Adipocyte (in vitro differentiated cells): ENCODE results near the gene SHROOM3.
"Not testable (repeated sequence)": the region's sequence is repeated elsewhere in the genome, so short reads cannot be mapped to it uniquely, and the experiment has no call there.

Experiments used
- DNase-seq: peaks from one replicate; pipeline ENCODE4 v3.0.0-alpha.2; 2015; ENCODE audit warnings: low read depth
- H3K27me3 ChIP-seq: replicated peaks from 2 replicates; pipeline ENCODE4 v1.7.0; 2013; ENCODE audit warnings: mild to moderate bottlenecking, low read length, moderate library complexity; ENCODE audit not compliant: control insufficient read depth, insufficient read depth
- H3K36me3 ChIP-seq: 2 replicates; pipeline ENCODE4 v1.7.0; 2013; ENCODE audit warnings: low read length, mild to moderate bottlenecking, moderate library complexity; ENCODE audit not compliant: control insufficient read depth, insufficient read depth, severe bottlenecking
- H3K4me1 ChIP-seq: 2 replicates; pipeline ENCODE4 v1.7.0; 2013; ENCODE audit warnings: mild to moderate bottlenecking, low read length, moderate library complexity; ENCODE audit not compliant: control insufficient read depth, insufficient read depth
- H3K4me3 ChIP-seq: 2 replicates; pipeline ENCODE4 v1.7.0; 2013; ENCODE audit warnings: mild to moderate bottlenecking, low read length, moderate library complexity
- H3K9ac ChIP-seq: 2 replicates; pipeline ENCODE4 v1.7.0; 2013; ENCODE audit warnings: mild to moderate bottlenecking, low read length, moderate library complexity
- H3K9me3 ChIP-seq: 2 replicates; pipeline ENCODE4 v1.7.0; 2013; ENCODE audit warnings: mild to moderate bottlenecking, low read length, moderate library complexity; ENCODE audit not compliant: control insufficient read depth

The SHROOM3 gene

GRCh38 chr4:76423159-76423558, 11.9 kb upstream of the SHROOM3 start:
- H3K9ac ChIP-seq, H3K36me3 ChIP-seq, H3K4me1 ChIP-seq, H3K9me3 ChIP-seq, DNase-seq, H3K4me3 ChIP-seq, H3K27me3 ChIP-seq: not testable (repeated sequence)

- Histone ChIP-seq H3K36me3 (no peaks in the 10 kb centered on the region), H3K4me1 (no peaks in the 10 kb centered on the region), H3K9ac (no peak overlapping the region), H3K27me3 (no peaks in the 10 kb centered on the region), H3K9me3 (no peaks in the 10 kb centered on the region), H3K4me3 (no peak overlapping the region)
- no peak for DNase-seq
Observed at GRCh38 chr4:76426272-76426671, 8.8 kb upstream of the SHROOM3 start.

- DNase-seq: no peak
- Histone ChIP-seq H3K9me3 (no peaks in the 10 kb centered on the region), H3K4me3 (no peak overlapping the region), H3K27me3 (no peaks in the 10 kb centered on the region), H3K36me3 (no peaks in the 10 kb centered on the region), H3K9ac (no peak overlapping the region), H3K4me1 (no peaks in the 10 kb centered on the region)
Observed at GRCh38 chr4:76429636-76430035, 5.4 kb upstream of the SHROOM3 start.

- Histone ChIP-seq H3K9ac (peak overlapping the region; percentile 31), H3K36me3 (no peaks in the 10 kb centered on the region), H3K4me1 (peaks cover 7% of the 10 kb centered on the region), H3K4me3 (no peak overlapping the region), H3K27me3 (no peaks in the 10 kb centered on the region), H3K9me3 (no peaks in the 10 kb centered on the region)
- DNase-seq: peak; percentile 80
Observed at GRCh38 chr4:76430519-76431388, 4.3 kb upstream of the SHROOM3 start.

- DNase-seq: peak; percentile 24
- H3K9ac ChIP-seq: peak overlapping the region; percentile 32
- H3K27me3 ChIP-seq: peaks cover 9% of the 10 kb centered on the region
- no peaks in the 10 kb centered on the region for H3K36me3 ChIP-seq
- peak overlapping the region; percentile 71 for H3K4me3 ChIP-seq
- H3K4me1 ChIP-seq: peaks cover 8% of the 10 kb centered on the region
- no peaks in the 10 kb centered on the region for H3K9me3 ChIP-seq
Observed at GRCh38 chr4:76435528-76436319, 695 bp downstream of the SHROOM3 start.

- H3K9ac ChIP-seq: no peak overlapping the region
- no peak for DNase-seq
- H3K4me3 ChIP-seq: no peak overlapping the region
- no peaks in the 10 kb centered on the region for H3K36me3 ChIP-seq
- peaks cover 9% of the 10 kb centered on the region for H3K27me3 ChIP-seq
- H3K4me1 ChIP-seq: peaks cover 8% of the 10 kb centered on the region
- no peaks in the 10 kb centered on the region for H3K9me3 ChIP-seq
Observed at GRCh38 chr4:76439491-76439890, 4.5 kb downstream of the SHROOM3 start.

GRCh38 chr4:76441881-76442280, 6.9 kb downstream of the SHROOM3 start:
- no peak overlapping the region for H3K4me3 ChIP-seq
- no peak overlapping the region for H3K9ac ChIP-seq
- no peaks in the 10 kb centered on the region for H3K9me3 ChIP-seq
- H3K27me3 ChIP-seq: peaks cover 9% of the 10 kb centered on the region
- no peaks in the 10 kb centered on the region for H3K4me1 ChIP-seq
- DNase-seq: no peak
- no peaks in the 10 kb centered on the region for H3K36me3 ChIP-seq

GRCh38 chr4:76442807-76443206, 7.8 kb downstream of the SHROOM3 start:
- DNase-seq: no peak
- H3K4me1 ChIP-seq: no peaks in the 10 kb centered on the region
- H3K9ac ChIP-seq: no peak overlapping the region
- H3K27me3 ChIP-seq: peaks cover 9% of the 10 kb centered on the region
- H3K36me3 ChIP-seq: no peaks in the 10 kb centered on the region
- H3K9me3 ChIP-seq: no peaks in the 10 kb centered on the region
- no peak overlapping the region for H3K4me3 ChIP-seq

- Histone ChIP-seq H3K36me3 (no peaks in the 10 kb centered on the region), H3K9ac (no peak overlapping the region), H3K9me3 (no peaks in the 10 kb centered on the region), H3K27me3 (peaks cover 9% of the 10 kb centered on the region), H3K4me3 (no peak overlapping the region), H3K4me1 (no peaks in the 10 kb centered on the region)
- DNase-seq: no peak
Observed at GRCh38 chr4:76443376-76443775, 8.3 kb downstream of the SHROOM3 start.

GRCh38 chr4:76445911-76446310, 10.9 kb downstream of the SHROOM3 start:
- no peak overlapping the region for H3K4me3 ChIP-seq
- no peaks in the 10 kb centered on the region for H3K9me3 ChIP-seq
- no peaks in the 10 kb centered on the region for H3K4me1 ChIP-seq
- no peak overlapping the region for H3K9ac ChIP-seq
- H3K36me3 ChIP-seq: no peaks in the 10 kb centered on the region
- H3K27me3 ChIP-seq: no peaks in the 10 kb centered on the region
- DNase-seq: no peak

GRCh38 chr4:76447393-76447851, 12.4 kb downstream of the SHROOM3 start:
- Histone ChIP-seq H3K9me3 (no peaks in the 10 kb centered on the region), H3K36me3 (no peaks in the 10 kb centered on the region), H3K4me1 (no peaks in the 10 kb centered on the region), H3K9ac (no peak overlapping the region), H3K4me3 (no peak overlapping the region), H3K27me3 (no peaks in the 10 kb centered on the region)
- DNase-seq: peak; percentile 36
